ENCODE results near the gene LAS1L.

- no peak for TF ChIP-seq POLR2AphosphoS5 (IDR thresholded peaks at IDR 0.05; ENCODE audit: low read depth, low read length)
- no peak for TF ChIP-seq TAF1 (IDR thresholded peaks at IDR 0.05; ENCODE audit: low read depth, low read length)
- no peak for TF ChIP-seq POLR2A (IDR thresholded peaks at IDR 0.05; ENCODE audit: low read depth, low read length)
Measured at GRCh38 chrX:65491620-65492019, 43.0 kb downstream of the LAS1L start.
